Esophagus (tissue), 2 donors: ENCODE measurements around the gene CCDC195. TPM values are rescaled to one million over a fixed set of nuclear protein-coding genes. Genes with fewer than 3 reads are reported as not detected.

ENCODE experiments used
- H3K27ac ChIP-seq, 2 donors: one replicate each; pipeline ENCODE4 v1.5.1; 2013; ENCODE audit warnings: low read depth in 2 of 2, mild to moderate bottlenecking in 2 of 2, inconsistent platforms in 1 of 2, low read length in 1 of 2, moderate library complexity in 1 of 2
- H3K27me3 ChIP-seq, 2 donors: one replicate each; pipeline ENCODE4 v1.6.1; 2013; ENCODE audit warnings: low read length in 2 of 2, control low read depth in 1 of 2, mild to moderate bottlenecking in 1 of 2; ENCODE audit not compliant: insufficient read depth in 2 of 2, control insufficient read depth in 1 of 2
- H3K36me3 ChIP-seq, 2 donors: one replicate each; pipeline ENCODE4 v1.6.1; 2013; ENCODE audit warnings: low read length in 1 of 2; ENCODE audit not compliant: control insufficient read depth in 2 of 2, insufficient read depth in 2 of 2
- H3K4me1 ChIP-seq, 2 donors: one replicate each; pipeline ENCODE4 v1.6.1; 2013; ENCODE audit warnings: low read length in 1 of 2; ENCODE audit not compliant: control insufficient read depth in 2 of 2, insufficient read depth in 2 of 2
- H3K4me3 ChIP-seq, 2 donors: one replicate each; pipeline ENCODE4 v1.5.1; 2013; ENCODE audit warnings: low read length in 2 of 2, mild to moderate bottlenecking in 2 of 2, low read depth in 1 of 2, moderate library complexity in 1 of 2
- H3K9me3 ChIP-seq, 2 donors: one replicate each; pipeline ENCODE4 v1.6.1; 2013; ENCODE audit warnings: mild to moderate bottlenecking in 2 of 2, low read depth in 1 of 2, low read length in 1 of 2, moderate library complexity in 1 of 2; ENCODE audit not compliant: control insufficient read depth in 2 of 2, insufficient read depth in 1 of 2
- WGBS, 2 donors: extraction: QIAGEN DNeasy Blood & Tissue Kit; methylation state at CpG; one replicate each; pipeline ENCODE4 v1.1.7; 2013; 5-methylcytosine and 5-hydroxymethylcytosine counted together
- polyA plus RNA-seq, 2 donors: library from polyadenylated mRNA; stranded (reverse); fragments of 200-250 nt; gene quantifications; one replicate each; pipeline ENCODE4 v1.2.3, GENCODE V29; 2013
- donor health status: healthy with polysubstance abuse.
- donor health status: Bipolar disorder and iron deficiency.

The CCDC195 gene
- polyA plus RNA-seq, 2 donors, result not detected

GRCh38 chr2:224709301-224709700 is 6.9 kb downstream of the CCDC195 start:
- H3K27me3 ChIP-seq, result peaks cover 0 to 2% of the 10 kb centered on the region in 2 donors
- H3K4me3 ChIP-seq, result no peak overlapping the region
- WGBS, 2 donors, result 69 to 77% methylated on average over 3 of the region's 3 CpGs
- H3K9me3 ChIP-seq, result no peaks in the 10 kb centered on the region
- H3K36me3 ChIP-seq, result no peaks in the 10 kb centered on the region
- H3K4me1 ChIP-seq, result no peaks in the 10 kb centered on the region
- H3K27ac ChIP-seq, result no peak overlapping the region

- no peaks in the 10 kb centered on the region for H3K36me3 ChIP-seq
- H3K27ac ChIP-seq, result no peak overlapping the region
- H3K4me3 ChIP-seq, result no peak overlapping the region
- no peaks in the 10 kb centered on the region for H3K9me3 ChIP-seq
- H3K27me3 ChIP-seq, result no peaks in the 10 kb centered on the region
- 66 to 73% methylated on average over 3 of the region's 3 CpGs for WGBS, 2 donors
- H3K4me1 ChIP-seq, result no peaks in the 10 kb centered on the region
Measured at GRCh38 chr2:224694502-224694901, 21.7 kb downstream of the CCDC195 start.

GRCh38 chr2:224691563-224691962 is 24.6 kb downstream of the CCDC195 start:
- H3K4me3 ChIP-seq, result no peak overlapping the region
- H3K36me3 ChIP-seq, result no peaks in the 10 kb centered on the region
- no peaks in the 10 kb centered on the region for H3K4me1 ChIP-seq
- H3K9me3 ChIP-seq, result no peaks in the 10 kb centered on the region
- H3K27me3 ChIP-seq, result no peaks in the 10 kb centered on the region
- WGBS, 2 donors, result 39 to 47% methylated on average over 2 of the region's 2 CpGs
- H3K27ac ChIP-seq, result no peak overlapping the region

GRCh38 chr2:224690868-224691267 is 25.3 kb downstream of the CCDC195 start:
- no peak overlapping the region for H3K27ac ChIP-seq
- H3K36me3 ChIP-seq, result no peaks in the 10 kb centered on the region
- H3K4me1 ChIP-seq, result no peaks in the 10 kb centered on the region
- WGBS, 2 donors, result 43 to 64% methylated on average over 2 of the region's 2 CpGs
- no peaks in the 10 kb centered on the region for H3K27me3 ChIP-seq
- no peaks in the 10 kb centered on the region for H3K9me3 ChIP-seq
- no peak overlapping the region for H3K4me3 ChIP-seq

- Histone ChIP-seq H3K36me3 (no peaks in the 10 kb centered on the region), H3K4me1 (no peaks in the 10 kb centered on the region), H3K9me3 (no peaks in the 10 kb centered on the region), H3K4me3 (no peak overlapping the region), H3K27ac (no peak overlapping the region), H3K27me3 (no peaks in the 10 kb centered on the region)
- 51 to 59% methylated on average over 2 of the region's 2 CpGs for WGBS, 2 donors
Measured at GRCh38 chr2:224689539-224689938, 26.6 kb downstream of the CCDC195 start.

- no peak overlapping the region for H3K4me3 ChIP-seq
- H3K27me3 ChIP-seq, result no peaks in the 10 kb centered on the region
- WGBS, 2 donors, result 87 to 96% methylated on average over 2 of the region's 2 CpGs
- no peaks in the 10 kb centered on the region for H3K9me3 ChIP-seq
- H3K27ac ChIP-seq, result no peak overlapping the region
- H3K36me3 ChIP-seq, result no peaks in the 10 kb centered on the region
- no peaks in the 10 kb centered on the region for H3K4me1 ChIP-seq
Measured at GRCh38 chr2:224688997-224689396, 27.2 kb downstream of the CCDC195 start.

- no peaks in the 10 kb centered on the region for H3K9me3 ChIP-seq
- no peak overlapping the region for H3K4me3 ChIP-seq
- H3K27me3 ChIP-seq, result no peaks in the 10 kb centered on the region
- no peaks in the 10 kb centered on the region for H3K4me1 ChIP-seq
- no peak overlapping the region for H3K27ac ChIP-seq
- no peaks in the 10 kb centered on the region for H3K36me3 ChIP-seq
- WGBS, 2 donors, result 76 to 79% methylated on average over 4 of the region's 4 CpGs
Measured at GRCh38 chr2:224687156-224687555, 29.0 kb downstream of the CCDC195 start.

GRCh38 chr2:224685121-224685520 is 31.0 kb downstream of the CCDC195 start:
- Histone ChIP-seq H3K4me3 (no peak overlapping the region), H3K9me3 (no peaks in the 10 kb centered on the region), H3K27me3 (no peaks in the 10 kb centered on the region), H3K36me3 (no peaks in the 10 kb centered on the region), H3K4me1 (no peaks in the 10 kb centered on the region), H3K27ac (no peak overlapping the region)

GRCh38 chr2:224682134-224682533 is 34.0 kb downstream of the CCDC195 start:
- H3K4me3 ChIP-seq, result no peak overlapping the region
- H3K4me1 ChIP-seq, result no peaks in the 10 kb centered on the region
- no peaks in the 10 kb centered on the region for H3K9me3 ChIP-seq
- H3K27me3 ChIP-seq, result no peaks in the 10 kb centered on the region
- no peaks in the 10 kb centered on the region for H3K36me3 ChIP-seq
- H3K27ac ChIP-seq, result no peak overlapping the region
- WGBS, 2 donors, result 37 to 41% methylated on average over 1 of the region's 1 CpG

GRCh38 chr2:224671731-224672130 is 44.4 kb downstream of the CCDC195 start:
- Histone ChIP-seq H3K27me3 (no peaks in the 10 kb centered on the region), H3K4me1 (no peaks in the 10 kb centered on the region), H3K27ac (no peak overlapping the region), H3K9me3 (no peaks in the 10 kb centered on the region), H3K4me3 (no peak overlapping the region), H3K36me3 (no peaks in the 10 kb centered on the region)
- 18 to 50% methylated on average over 1 of the region's 1 CpG for WGBS, 2 donors
